GM19023 (cell line): ENCODE measurements around the gene NMRAL1.
A peak's percentile ranks its signal among the peaks of the same experiment; 100 is the strongest.

Experiments used
- ATAC-seq: cut with Tn5 transposase; IDR thresholded peaks from one replicate; pipeline ENCODE4 v1.9.1; 2021; ENCODE audit warnings: mild to moderate bottlenecking, moderate library complexity; ENCODE audit not compliant: unreplicated experiment

The NMRAL1 gene

DNA sequence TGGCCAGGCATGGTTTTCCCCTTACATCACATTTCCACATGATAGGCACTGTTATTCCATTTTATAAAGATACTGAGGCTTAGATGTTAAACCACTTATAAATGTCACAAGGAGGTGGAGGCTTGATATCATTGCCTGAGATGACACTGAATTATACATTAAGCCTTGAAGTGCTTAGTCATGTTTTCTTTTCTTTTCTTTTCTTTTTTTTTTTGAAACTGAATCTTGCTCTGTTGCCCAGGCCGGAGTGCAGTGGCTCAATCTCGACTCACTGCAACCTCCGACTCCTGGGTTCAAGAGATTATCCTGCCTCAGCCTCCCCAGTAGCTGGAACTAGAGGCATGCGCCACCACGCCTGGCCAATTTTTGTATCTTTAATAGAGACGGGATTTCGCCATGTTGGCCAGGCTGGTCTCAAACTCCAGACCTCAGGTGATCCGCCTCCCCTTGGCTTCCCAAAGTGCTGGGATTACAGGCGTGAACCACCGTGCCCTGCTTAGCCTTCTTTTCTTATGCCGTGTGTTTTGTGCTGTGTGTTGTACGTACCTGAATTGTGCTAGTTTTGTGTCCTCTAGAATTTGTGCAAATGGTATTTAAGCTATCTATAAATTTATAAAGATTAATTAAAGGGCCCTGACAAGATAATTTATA lies 47.6 kb downstream of the NMRAL1 start:
- ATAC-seq: no peak

DNA sequence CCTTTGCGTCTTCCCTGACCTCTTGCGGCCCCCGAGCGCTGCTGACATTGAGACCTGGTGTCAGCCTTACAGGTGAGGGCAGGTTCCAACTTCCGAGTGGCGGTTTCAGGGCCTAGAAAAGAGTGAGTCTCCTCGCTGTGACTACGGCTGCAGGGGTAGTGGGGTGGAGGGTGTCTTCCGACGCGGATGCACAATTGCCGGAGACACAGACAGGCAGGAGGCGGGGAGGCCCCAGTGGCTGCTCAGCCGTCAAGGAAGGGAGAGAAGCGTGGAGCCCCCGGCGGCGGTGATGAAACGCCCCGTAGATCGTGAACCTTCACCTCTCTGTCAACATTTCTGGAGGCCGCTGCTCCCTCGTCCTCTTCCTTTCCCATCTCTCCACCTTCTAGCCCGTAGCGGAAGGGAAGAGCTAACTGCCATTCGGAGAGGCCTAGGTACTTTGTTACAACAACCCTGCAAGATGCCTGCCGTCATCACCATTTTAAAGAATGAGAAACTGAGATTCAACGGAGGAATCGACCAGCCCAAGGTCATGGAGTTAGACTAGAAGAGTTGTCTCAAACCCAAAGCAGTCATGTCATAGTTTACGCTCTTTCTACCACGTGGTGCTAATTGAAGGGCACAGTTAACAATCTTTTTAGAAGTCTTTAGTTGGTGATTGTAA lies 48.3 kb downstream of the NMRAL1 start:
- peak; percentile 14 for ATAC-seq

DNA sequence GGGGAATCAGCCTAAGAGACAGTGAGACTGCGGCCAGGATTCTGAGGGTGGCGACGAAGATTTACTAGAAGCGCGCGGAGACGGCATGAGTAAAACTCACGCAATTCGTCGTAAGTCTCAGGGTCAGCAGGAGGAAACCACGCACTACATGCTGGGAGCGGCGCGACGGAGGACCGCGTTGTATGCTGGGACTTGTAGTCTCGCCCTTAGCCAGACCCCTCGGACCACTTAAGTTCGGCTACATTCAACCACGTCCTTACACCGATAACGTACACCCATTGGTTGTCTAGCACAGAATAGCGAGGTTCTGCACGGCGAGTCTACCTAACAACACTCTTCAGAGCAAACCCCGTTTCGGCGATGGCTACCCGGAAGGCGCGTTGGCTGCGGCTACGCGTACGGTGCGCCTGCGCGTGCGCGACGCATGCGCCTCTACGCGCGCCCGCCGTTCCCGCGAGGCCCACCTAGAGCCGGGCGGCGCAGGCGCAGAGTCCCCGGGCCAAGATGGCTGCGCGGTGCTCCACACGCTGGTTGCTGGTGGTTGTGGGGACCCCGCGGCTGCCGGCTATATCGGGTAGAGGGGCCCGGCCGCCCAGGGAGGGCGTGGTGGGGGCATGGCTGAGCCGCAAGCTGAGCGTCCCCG lies 48.9 kb downstream of the NMRAL1 start, which contains the start of gene DNAJA3:
TSS of gene DNAJA3 (plus strand) at position 491 of the 643 bp plus-strand sequence. CDS start at position 505, 14 bp downstream.
- peak; percentile 91 for ATAC-seq

DNA sequence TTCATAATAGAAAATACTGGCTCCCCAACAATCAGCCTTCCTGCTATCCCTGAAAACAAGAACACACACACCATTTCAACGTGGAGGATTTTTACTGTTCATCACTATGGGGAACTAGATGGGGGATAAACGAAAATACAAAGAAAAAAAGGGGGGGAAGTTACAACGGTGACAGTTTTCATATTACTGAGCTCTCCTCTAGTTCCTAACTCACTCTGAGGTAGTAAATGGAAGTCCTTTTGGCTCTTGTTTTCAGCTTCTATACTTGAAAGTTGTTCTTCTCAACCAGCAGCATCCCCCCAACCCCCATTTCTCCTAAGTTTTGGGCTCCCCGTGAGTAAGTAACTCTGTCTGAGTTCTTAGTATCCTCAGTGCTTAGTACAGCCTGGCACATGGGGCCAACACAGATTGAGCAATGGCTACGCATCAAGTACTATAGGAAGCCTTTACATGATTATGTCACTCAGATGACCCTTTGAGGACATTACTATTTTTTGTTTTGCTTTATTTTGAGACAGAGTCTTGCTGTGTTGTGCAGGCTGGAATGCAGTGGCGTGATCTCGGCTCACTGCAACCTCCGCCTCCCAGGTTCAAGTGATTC lies 53.8 kb downstream of the NMRAL1 start:
- ATAC-seq: no peak

DNA sequence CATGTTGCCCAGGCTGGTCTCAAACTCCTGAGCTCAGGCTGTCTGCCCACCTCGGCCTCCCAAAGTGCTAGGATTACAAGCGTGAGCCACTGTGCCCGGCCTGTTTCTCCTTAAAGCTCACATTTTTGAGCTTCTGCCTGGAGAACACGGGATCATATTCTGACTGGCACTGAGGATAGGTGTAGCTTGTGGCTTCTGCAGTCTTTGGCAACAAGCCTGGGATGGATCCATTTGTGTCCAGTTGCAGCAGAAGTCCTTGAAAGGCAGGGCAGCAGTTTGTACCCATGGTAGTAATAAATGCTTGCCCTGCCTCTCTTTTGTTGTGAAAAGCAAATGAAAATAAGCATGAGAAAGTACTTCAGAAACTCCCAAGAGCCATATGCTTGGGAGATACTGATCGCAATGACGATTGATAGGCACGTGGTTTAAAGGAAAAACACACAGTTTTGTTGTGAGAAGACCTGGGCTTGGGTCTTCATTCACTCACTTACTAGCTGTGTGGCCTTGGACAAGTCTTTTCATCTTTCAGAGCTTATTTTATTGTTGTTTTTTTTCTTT lies 54.9 kb downstream of the NMRAL1 start:
- no peak for ATAC-seq

DNA sequence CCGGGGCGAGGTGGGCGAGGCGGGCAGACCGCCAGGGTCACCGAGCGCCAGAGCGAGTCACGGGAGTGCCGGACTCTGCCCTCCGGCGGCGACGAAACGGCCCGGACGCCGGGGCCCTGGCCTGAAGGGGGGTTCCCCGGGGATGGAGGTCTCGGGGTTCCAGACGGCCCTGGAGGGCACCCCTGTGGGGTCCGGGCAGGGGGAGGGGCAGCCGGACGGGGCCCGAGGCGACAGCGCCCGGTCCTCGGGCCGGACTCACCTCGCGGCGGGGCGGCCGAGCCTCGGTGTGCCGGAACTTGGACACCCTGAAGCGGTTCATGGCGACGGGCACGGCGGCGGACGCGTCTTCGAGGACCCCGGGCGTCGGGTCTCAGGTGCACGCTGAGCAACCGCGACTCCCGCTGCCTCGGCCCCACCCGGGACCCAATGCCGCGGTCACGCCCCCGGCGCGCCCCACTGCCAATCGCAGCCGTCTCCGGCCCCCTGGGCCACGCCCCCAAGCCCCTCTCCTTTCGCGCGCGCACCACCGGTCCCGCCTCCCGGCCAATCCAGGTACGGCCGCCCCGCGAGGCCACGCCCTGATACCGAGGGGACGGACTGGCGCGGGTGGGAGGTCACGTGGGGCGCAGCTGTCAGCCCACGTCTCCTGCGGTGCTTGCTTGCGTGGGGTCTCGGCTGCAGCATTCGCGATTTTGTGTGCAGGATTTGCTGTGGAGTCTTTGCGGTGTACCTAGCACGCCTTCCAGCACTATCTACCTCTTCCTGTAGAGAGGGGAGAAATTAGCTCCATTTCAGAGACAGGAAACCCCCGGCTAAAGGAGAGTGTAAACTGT lies 58.0 kb downstream of the NMRAL1 start, which contains the start of gene CORO7:
TSS of gene CORO7 (minus strand) at position 397 of the 833 bp plus-strand sequence. CDS start at position 319, 78 bp downstream.
- ATAC-seq: peak; percentile 76

DNA sequence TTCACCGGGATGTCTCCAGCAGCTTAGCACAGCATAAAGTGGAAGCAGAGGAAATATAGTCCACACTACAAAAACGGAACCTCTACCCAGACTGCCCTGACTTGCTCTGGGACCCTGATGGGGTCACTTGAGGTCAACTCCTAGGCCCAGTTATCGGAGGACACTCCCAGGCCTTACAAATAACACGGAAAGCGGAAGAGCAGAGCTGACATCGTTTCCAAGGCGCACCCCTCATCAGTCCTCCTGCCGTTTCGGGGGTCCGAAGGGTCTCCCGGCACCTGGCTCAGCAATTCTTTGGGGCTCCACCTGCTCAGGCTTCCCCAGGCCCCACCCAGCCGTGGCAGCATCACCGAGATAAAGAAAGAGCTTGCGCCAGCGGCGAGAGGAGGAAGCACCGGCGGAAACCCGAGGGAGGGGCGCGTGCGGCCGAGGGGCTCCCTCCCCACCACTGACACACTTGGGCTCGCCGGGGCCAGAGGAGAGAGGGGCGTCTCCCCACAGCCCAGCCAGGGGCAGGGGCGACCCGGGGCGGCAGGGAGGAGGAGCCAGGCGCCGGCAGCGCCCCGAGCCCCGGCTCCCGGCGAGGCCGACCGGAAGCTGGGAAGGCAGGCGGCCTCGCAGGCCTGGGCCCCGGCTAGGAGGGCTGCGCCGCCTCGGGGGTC lies 58.8 kb downstream of the NMRAL1 start:
- ATAC-seq: no peak

DNA sequence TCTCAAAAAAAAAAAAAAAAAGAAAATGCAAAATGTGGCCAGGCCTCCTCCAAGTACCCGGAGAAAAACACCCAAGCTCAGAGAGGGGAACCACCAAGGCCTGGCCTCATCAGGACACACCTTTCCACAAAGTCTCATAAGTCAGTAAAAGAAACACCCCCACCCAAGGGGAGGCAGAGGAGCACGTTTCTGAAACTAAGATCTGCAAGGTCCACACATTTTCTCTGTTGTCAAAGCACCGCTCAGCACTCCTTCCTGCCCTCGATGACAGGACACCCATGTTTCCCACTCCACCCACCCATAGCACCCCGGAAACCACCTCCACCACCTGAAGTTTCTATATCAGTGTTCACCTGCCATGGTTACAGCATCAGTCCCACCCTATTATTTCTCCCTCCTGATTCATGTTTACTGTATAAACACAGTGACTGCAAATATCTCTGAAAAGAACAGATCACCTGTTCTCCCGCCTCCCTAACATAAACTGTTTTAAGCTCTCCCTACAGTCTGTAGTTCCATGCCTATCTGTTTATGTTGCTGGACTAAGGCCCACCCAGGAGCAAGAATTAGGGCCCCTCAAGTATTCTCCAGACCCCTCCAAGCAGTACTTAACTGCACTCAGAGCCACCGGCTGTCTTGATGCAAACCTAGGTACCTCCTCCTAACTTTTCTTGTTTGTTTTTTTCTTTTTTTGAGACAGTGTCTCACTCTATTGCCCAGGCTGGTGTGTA lies 60.1 kb downstream of the NMRAL1 start:
- ATAC-seq: peak; percentile 55

DNA sequence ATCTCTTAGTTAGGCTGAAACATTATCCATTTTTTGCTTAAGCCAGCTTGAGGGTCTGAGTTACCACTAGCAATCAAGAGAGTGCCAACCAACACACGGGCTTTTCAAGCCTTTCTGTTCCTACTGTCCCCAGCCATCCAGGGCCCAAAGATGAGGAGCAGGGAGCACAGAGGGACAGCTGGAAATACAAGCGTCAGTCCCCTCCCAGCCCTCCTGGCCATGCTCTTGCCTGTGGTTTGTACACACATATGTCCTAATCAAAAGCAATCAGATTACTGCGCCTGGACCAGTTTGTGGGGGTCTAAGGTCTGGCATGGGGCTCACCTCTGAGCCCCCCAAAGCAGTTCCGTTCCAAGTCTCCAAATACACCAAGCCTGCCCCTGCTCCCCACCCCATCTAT lies 61.6 kb downstream of the NMRAL1 start:
- no peak for ATAC-seq

DNA sequence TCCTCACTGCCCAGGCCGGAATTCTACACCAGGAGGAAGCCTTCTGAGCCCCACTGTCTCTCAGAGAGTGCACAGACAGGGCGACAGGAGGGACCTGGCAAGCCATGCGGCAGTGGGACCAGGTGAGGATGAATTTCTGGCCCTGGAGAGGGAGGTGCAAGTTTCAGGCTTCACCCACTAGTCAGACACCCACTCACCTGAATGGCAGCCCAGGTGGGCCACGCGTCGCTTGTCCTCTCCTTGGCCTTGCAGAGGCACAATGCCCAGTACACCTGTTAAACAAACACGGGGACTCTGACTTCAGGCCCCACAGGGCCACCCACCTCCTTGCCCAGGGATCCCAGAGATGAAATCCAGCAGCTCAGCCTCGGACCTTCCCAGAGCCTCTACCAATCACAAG lies 62.3 kb downstream of the NMRAL1 start:
- no peak for ATAC-seq
